ENCODE data around the gene SYNM. TPM values are rescaled to one million over a fixed set of nuclear protein-coding genes. Genes with fewer than 3 reads are reported as not detected.

SYNM gene
- total RNA-seq, 4 donors from 2014 or later = 26.7 to 61.2 (median 45.3) TPM

- TF ChIP-seq CTCF (IDR thresholded peaks at IDR 0.05; ENCODE audit: low read depth) = no peak
Measured at GRCh38 chr15:99076109-99076508, 28.8 kb upstream of the SYNM start.

GRCh38 chr15:99076555-99077308, 28.1 kb upstream of the SYNM start:
- TF ChIP-seq CTCF (IDR thresholded peaks at IDR 0.05; ENCODE audit: low read depth) = no peak

- TF ChIP-seq CTCF (IDR thresholded peaks at IDR 0.05; ENCODE audit: low read depth) = no peak
Measured at GRCh38 chr15:99082798-99083197, 22.1 kb upstream of the SYNM start.

DNA sequence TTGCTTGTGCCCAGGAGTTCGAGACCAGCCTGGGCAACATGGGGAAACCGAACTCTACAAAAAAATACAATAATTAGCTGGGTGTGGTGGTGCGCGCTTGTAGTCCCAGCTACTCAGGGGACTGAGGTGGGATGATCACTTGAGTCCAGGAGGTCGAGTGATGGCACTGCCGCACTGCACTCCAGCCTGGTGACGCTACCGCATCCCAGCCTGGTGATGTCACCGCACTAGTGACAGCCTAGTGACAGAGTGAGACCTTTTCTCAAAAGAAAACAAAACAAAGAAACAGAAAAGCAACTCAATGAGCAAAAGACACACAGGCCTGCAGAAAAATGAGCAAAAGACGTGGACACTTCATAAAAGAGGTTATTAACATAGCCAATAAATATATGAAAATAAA, 19.9 kb upstream of the SYNM start:
- TF ChIP-seq CTCF (IDR thresholded peaks at IDR 0.05; ENCODE audit: low read depth) = no peak

GRCh38 chr15:99085413-99086326, 19.2 kb upstream of the SYNM start:
- no peak for TF ChIP-seq CTCF (IDR thresholded peaks at IDR 0.05; ENCODE audit: low read depth)

DNA sequence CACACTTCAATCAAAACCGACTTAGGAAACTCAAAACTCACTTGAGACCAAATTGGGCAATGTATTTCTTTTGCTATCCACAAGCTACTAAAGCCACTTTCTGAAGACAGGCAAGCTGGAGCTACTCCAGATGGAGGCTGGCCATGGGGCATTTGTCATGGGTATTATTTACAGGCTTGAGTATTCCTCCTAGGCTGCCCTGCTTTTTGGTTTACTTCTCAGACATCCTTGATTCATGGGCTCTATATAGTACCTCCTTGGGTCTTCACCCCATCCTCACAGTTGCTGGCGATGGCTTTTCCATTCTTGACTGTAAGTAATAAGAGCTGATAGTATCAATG, 18.6 kb upstream of the SYNM start:
- TF ChIP-seq CTCF (IDR thresholded peaks at IDR 0.05; ENCODE audit: low read depth) = no peak

GRCh38 chr15:99087405-99087943, 17.4 kb upstream of the SYNM start:
- no peak for TF ChIP-seq CTCF (IDR thresholded peaks at IDR 0.05; ENCODE audit: low read depth)

Data from subcutaneous adipose tissue (tissue), 4 donors.